HG03342 (cell line): ENCODE measurements around the gene RIN3.
A peak's percentile ranks its signal among the peaks of the same experiment; 100 is the strongest.
"Not testable (repeated sequence)": the region's sequence is repeated elsewhere in the genome, so short reads cannot be mapped to it uniquely, and the experiment has no call there.

ENCODE experiments used
- ATAC-seq: cut with Tn5 transposase; IDR thresholded peaks from one replicate; pipeline ENCODE4 v1.9.1; 2021; ENCODE audit warnings: mild to moderate bottlenecking, moderate library complexity; ENCODE audit not compliant: unreplicated experiment

The RIN3 gene

DNA sequence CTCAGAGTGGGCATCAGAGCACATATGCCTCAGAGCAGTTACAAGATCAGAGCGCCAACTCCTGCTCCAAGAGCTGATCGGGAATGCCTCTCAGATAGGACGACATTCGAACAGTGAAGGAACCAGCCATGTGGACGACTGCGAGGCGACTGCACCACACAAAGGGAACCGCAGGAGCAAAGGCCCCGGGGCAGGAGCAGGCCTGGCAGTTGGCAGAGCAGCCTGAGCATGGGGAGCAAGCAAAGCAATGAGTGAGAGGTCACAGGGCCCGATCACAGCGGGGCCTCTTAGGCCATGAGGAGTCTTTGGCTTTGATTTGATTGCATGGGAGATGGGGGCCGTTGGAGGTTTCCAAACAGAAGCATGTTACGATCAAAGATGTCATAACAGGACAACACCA is 144.6 kb downstream of the RIN3 start:
- no peak for ATAC-seq

DNA sequence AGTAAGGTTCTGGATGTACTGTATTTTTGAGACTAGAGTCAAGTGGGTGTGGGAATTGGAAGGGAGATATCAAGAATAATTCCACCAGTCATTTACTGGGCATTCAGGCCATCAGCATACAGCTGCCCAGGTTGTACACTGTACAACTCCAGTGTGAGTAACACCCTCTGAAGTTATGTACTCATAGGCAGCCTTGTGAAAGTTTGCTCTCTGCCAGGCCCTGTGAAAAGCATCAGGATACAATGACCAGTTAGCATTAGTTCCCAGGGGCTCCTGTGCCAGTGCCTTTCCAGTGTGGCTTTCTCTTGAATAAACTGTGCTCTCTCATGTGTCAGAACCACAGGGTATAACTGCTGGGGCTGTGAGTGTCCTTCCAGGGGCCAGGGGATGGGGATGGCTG is 145.1 kb downstream of the RIN3 start:
- ATAC-seq, result no peak

DNA sequence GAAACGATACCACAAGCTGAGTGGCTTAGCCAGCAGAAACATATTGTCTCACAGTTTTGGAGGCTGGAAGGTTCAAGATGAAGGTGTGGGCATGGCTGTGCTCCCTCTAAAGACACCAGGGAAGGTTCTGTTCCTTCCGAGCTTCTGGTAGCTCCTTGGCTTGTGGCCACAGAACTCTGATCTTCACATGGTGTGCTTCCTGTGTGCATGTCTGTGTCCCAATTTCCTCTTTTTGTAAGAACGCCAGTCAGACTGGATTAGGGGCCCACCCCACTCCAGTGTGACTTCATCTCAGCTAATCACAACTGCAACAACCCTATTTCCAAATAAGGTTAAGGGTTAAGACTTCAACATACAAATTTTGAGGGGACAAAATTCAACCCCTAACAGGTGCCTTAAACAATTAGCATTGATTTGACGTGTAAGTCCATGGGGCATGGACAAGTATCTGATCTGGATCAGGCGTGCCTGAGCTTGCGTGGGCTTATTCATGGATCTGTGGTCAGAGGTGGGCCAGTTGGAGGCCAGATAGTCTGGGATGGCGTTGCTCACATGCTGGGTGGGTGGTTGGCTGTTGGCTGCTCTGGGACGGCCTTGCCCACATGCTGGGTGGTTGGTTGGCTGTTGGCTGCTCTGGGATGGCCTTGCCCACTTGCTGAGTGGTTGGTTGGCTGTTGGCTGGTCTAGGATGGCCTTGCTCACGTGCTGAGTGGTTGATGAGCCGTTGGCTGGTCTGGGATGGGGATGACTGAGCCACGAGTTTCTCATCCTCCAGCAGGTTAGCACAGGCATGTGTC is 146.4 kb downstream of the RIN3 start:
- ATAC-seq, result no peak

DNA sequence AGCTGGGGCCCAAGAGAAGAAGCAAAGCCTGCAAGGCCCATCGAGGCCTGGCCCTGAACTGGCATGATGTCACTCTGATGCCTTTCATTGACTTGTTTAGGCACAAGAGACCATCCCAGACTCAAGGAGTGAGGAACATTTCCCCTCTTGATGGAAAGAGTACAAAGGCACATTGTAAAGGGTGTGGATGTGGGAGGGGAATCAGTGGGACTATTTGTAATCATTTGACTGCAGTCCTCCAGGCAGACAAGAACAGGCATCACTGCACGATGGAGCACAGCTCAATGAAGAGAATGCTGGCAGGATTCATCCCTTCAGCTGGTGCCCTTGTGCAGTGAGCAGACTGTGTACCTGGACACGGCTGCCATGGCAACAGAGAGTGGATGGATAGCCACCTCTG is 147.0 kb downstream of the RIN3 start:
- ATAC-seq, result no peak

DNA sequence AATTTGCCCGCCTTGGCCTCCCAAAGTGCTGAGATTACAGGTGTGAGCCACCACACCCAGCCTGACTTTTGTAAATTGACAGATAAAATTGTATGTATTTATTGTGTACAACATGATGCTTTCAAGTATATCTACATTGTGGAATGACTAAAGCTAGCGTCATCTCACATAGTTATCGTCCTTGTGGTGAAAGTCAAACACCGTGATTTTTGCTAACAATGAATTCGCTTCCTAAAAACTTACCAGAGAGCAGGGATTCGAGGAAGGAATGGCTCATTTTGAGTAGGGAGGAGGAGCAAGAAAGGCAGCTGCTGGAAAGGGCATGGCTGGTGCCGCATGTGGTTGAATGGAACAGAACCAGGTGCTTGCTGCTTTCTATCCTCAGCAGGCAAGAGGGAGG is 149.5 kb downstream of the RIN3 start:
- ATAC-seq, result no peak

DNA sequence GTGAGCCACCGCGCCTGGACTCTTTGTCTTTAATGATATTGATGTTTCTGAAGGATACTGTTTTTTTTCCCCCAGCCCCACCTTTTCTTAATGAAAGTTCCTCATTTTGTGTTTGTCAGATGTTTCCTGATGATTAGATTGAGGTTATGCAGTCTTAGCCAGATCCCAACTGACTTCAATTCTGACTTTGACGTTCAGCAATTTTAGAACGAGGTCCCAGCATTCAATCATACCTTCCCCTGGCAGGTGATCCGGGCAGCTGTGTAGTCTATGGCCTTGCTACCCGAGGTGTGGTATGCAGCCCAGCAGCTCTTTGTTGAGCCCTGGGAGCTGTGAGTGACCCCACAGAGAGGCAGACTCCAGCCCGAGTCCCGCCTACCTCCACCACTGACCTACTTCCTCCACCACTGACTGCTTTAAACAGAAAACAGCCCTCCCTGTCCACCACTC is 152.1 kb downstream of the RIN3 start:
- ATAC-seq, result no peak

DNA sequence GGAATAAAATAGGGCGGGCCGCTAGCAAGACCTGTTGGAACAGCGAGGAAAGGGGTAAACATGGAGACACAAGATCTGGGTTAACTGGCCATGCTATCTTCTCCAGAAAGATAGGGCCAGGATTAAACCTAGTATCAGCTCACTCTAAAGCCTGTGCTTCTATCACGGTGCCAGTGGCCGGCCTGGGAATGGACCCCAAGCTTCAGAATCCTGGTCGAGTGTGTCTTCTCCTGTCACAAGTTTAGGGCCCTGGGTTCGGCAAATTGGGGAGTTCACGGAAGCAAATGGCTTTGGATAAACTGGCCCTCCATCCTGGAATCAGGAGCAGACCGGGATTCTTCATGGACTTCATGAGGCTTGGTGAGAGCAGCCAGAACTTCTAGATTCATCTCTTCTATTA is 152.7 kb downstream of the RIN3 start:
- no peak for ATAC-seq

DNA sequence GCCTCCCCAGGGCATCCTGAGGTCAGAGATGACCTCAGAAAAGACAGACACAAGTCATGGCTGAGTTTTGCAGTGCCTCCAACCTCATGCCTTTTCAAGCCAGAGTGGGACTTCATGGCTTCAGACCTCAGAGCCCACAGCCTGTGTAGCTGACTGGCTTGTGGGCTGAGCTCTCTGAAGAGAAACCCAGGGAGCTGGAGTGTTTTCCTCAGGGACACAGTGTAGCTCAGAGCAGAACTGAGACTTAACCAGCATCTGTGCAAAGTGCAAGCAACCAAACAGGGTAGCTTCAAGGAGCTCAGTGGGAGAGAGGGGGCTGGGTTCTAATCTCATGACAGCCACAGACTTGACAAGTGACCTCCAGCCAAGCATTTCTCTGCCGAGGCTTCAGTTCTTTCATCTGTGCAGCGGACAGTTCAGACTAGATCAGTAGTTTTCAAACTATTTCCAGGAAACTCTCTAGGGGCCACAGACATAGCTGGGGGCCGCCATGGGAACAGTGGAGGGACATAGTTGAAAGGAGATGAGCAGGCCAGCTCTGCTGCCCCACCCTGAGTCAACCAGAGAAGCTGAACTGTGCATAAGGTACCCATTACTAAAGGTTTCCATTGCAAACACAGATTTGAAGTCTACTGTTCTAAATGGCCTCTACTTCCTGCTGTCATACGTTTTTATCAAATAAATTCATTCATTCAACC is 154.8 kb downstream of the RIN3 start:
- no peak for ATAC-seq

DNA sequence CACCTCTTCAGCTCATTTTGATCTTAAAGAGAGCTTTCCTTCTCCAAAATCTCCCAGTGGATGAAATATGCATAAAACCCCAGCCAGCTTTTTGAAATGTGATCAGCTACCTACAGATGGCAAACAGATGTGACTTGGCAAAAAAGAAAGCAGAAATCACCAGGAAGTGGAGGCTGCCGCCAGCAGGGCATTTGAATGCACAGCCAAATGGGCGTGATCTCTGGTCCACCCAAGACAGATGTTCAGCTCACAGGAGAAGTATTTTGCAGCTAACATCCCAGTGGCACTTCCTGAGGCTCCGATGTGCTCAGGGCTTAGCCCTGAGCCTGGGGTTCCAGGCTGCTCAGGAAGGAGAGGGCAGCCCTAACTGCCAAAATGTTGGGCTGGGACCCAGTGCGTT is 156.6 kb downstream of the RIN3 start:
- no peak for ATAC-seq

DNA sequence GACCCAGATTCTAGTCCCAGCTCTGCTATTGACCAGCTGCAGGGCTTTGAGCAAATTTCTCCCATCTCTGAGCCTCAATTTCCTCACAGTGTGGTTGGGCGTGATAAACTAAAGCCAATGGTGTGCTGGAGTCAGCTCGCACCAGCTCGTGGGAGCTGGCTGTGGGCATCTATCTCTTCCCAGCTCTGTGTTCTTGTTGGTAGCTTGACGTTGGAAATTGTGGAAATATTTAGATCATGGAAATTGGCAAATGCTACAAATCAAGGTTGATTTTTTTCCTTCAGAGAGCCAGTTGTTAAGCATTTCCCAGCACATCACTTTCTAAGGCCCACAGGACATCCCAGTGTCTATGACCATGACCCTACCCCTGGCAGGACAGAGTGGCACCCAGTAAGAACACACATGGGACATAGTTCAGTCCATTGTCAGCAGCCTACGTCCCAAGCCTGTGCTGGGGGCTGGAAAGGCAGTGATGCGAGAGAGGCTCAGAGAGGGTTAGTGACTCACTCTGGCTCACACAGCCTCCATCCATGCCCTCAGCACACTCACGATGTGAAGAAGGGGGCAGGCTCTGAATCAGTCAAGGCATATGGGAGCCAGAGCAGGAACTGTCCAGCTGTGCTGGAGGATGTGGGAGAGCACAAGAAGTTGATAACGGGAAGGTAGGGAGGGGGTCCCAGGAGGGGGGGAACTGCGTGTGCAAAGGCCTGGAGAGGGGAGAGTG is 157.2 kb downstream of the RIN3 start:
- ATAC-seq, result no peak

DNA sequence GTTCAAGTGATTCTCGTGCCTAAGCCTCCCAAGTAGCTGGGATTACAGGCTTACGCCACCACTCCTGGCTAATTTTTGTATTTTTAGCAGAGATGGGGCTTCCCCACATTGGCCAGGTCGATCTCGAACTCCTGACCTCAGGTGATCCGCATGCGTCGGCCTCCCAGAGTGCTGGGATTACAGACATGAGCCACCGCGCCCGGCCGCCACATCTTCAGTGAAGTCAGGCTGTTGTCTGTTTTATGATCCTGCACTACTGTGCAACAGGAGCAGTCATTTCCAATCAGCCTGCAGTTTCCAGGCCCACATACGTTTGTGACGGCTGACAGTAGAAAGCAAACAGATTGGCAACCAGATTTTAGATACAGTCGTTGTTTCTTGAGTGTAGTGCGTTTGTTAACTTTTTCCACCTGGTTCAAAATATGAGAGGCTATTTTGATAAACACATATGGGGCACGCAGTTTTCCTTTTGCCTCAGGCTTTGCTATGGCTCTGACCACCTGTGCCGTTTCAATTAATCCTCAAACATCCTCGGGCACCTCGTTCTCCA is 160.1 kb downstream of the RIN3 start:
- ATAC-seq, result no peak

DNA sequence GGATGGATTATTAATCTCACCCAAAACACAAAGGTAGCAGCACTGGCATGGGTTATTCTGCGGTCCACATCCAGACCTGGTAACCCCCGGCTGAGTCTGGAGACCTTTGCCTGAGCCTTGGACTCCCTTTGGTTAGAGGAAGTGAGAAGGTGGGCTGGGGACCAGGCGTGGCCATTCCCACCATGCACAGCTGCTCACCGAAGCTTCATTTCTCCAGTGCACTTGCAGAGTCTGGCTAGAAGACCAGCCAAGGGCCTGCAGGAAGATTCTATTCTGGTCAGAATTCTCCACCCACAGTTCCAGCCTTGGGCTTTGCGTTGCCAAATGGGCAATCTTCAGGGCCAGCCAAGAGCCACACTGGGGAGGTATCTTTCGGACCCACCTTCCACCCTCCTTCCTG is 161.8 kb downstream of the RIN3 start:
- ATAC-seq, result no peak

DNA sequence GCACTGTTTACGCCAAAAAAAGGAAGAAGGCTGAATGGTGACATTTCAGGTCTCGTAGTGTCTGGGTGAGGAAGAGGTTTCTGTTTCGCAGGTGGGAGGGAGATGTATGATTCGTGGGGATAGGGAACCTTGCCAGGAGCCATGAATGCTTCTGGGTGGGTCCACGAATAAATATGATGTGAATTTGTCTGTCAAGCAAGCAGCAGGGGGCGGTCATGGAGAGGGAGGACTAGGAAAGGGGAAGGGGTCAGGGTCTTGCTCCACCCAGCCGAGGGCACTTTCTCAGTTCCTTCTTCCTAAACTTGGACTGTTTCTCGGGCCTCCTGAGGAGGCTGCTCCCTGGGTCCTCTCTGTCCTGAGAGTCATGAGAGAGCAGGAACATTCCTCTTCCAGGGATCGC is 162.4 kb downstream of the RIN3 start:
- no peak for ATAC-seq

DNA sequence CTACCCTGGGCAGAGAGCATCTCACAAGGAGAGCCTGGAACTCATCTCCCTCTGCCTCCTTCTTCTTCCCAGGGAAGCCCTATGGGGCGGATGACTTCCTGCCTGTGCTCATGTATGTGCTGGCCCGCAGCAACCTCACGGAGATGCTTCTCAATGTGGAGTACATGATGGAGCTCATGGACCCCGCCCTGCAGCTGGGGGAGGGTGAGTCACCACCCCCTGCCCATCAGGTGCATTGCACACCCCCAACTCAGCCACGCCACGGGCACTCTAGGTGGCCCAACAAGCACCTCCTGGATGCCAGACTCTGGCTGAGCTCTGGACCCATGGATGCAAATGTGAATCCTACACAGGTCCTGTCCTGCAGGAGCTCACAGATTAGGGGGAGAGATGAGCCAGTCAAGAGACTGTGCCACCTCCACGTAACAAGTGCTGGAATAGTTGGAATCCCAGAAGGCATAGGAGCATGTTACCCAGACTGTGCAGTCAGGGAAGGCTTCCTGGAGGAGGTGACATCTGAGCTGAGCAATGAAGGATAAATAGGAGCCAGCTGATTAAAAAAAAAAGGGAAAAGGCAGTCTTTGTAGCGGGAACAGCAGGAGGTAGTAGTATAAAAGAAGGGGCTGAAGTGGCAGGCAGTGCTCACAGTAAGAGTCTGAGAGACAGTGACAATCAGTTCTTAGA is 163.0 kb downstream of the RIN3 start:
- no peak for ATAC-seq

DNA sequence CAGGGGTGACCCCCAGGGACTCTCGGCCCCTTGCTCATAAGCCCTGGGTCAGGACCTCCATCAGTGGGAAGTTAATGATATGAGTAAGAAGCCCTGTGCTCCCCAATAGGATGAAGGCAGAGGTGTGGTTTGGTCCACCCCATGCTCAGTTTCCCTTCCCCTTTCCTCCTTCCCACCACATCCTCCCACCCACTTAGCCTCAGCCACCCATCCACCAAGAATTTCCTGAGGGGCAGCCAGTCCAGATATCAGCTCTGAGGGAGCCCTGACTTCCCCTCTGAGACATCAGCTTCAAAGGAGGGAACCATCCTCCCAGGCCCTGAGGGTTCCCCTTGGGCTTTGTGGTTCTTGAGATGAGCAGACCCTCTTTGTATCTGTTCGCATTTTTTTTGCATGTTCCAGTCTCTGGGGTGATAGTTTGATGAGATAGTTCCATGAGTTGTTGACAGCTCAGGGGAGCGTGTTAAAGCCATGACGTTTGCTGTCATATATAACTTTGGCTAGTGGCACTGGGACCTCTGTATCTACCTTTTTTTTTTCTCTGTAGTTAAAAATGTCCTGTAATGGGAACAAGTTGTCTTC is 163.6 kb downstream of the RIN3 start:
- peak; percentile 81 for ATAC-seq

DNA sequence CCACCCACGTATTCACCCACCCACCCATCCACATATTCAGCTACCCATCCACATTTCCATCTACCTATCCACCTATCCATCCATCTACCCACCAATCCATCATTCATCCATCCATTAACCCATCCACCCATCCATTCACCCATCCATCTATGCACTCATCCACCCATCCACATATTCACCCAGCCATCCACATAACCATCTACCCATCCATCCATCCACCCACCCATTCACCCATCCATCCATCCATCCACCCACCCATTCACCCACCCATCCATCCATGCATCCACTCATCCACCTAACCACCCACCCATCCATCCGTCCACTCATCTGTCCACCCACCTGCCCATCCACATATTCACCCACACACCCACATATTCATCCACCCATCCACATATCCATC is 164.4 kb downstream of the RIN3 start:
- ATAC-seq, result no peak

DNA sequence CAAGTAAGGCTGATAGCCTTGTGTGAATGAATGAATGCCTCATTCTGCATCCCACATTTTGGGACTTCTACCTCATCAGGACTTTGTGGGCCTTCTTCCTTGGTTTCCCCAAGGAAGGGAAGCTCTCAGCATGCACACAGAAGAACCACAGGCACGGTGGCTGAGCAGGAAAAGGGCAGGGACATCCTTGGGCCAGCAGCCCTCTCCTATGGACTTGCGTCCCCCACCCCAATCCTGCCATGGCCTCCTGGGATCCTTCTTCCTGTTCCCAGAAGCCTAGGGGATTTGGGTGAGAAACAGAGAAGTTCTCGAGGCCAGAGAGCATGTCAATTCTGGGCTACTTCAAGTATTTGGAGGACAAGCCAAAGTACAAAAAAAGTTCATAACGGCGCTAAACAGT is 165.2 kb downstream of the RIN3 start:
- ATAC-seq, result no peak

DNA sequence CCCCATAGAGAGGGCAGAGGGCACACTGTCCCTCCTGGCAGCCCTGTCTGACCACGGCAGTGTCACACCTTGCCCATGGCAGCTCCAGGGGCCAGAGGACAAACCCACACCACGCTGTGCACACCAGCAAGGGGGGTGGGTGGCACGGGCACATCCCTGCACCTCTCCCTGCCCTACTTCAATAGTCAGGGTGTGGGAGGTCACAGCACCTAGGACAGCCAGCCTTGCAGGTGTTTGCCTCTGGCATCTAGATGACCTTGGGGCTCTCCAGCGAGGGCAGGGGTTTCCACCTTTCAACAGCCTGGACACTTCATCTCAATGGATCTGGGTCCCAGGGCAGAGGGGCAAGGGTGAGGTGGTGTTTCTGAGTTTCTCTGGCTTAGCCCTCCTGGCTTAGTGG is 165.7 kb downstream of the RIN3 start:
- no peak for ATAC-seq

DNA sequence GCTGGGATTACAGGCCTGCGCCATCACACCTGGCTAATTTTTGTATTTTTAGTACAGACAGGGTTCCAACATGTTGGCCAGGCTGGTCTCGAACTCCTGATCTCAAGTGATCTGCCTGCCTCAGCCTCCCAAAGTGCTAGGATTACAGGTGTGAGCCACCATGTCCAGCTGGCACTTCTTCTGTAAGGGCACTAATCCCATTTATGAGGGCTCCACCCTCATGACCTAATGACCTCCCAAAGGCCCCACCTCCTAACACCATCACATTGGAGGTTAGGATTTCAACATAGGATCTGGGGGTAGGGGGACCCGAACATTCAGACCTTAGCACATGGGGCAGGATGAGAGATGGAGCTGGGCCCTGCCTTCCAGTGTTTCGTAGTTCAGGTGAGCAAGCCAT is 166.7 kb downstream of the RIN3 start:
- not testable (repeated sequence) for ATAC-seq

DNA sequence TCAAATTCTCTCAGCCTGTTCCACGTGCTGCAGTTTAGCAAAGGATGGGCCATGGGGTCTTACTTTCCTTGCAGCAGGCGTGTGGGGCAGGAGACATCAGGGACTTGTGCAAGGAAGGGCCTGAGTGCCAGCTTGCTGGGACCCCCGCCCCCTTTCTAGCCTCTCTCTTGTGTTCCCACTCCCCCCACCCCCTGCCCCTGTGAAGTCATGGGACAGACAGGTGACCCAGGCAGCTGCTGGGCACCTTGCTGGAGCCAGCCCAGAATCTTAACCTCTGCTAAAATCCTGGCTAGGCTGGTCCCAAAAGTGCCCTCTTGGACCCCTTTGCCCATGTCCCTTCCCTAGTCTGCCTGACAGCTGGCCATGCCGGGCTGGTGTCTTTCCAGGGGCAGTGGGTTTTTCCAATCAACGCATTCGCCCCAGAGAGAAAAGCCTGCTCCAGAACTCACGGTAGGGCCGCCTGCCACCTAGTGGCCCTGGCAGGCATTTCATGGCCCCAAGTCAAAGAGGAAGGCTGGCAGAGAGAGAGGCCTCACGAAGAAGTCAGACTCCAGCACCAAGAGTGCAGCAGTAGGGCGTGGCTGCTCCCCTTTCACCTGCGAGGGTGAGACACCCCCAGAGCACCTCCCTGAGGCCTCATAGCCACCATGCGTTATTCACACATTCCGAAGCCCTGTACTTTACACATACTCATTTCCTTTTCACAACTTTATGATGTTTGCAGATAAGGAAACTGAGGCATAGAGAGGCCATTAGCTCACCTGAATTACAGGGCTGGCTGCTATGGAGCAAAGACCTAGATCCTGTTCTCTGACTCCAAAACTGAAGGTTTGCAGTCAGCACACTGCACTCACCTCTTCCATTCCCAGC is 167.4 kb downstream of the RIN3 start:
- ATAC-seq, result no peak
